ENCODE measurements around the gene SEMA7A.
A peak's percentile ranks its signal among the peaks of the same experiment; 100 is the strongest.

The SEMA7A gene

DNA sequence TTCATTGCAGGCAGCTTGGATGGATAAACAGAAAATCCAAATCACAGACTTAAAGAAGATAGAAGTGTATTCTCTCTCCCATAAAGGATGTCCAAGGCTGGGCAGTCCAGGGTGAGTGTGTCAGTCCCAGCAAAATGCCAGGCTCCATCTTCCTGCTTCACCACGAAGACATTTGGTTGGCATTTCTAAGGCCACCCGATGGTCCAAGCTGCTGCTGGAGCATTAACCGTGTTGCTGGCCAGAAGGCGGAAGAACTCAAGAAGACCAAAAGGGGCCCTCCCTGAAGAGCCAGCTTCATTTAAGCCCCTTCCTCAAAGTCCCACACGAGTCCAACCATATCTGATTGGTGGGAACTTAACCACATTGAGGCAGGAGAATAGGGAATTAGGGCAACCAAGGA lies 63.3 kb downstream of the SEMA7A start:
- H3K27me3 ChIP-seq (replicated peaks in 2 of 5; ENCODE audit: control insufficient read depth in 4 of 5, insufficient read depth in 5 of 5, low read length in 4 of 5), result peaks cover 0 to 18% (median 7%) of the 10 kb centered on the region in 5 experiments
- H3K27ac ChIP-seq (ENCODE audit: insufficient read depth in 1 of 2, low read depth in 1 of 2, low read length in 2 of 2, poor library complexity in 1 of 2, severe bottlenecking in 2 of 2), result no peak overlapping the region
- CTCF ChIA-PET, result interaction anchor here (1.2 to 22.0 kb wide), 4 partner anchors 9 to 399 kb away, joined by 5 to 671 read pairs (median 31); partner anchors contain the start of gene SEMA7A
- POLR2A ChIA-PET, result no interaction called here
- no peaks in the 10 kb centered on the region for H3K9me3 ChIP-seq (ENCODE audit: control extremely low read depth in 1 of 5, control insufficient read depth in 4 of 5, insufficient read depth in 2 of 5, low read depth in 1 of 5, low read length in 4 of 5)
- no peak overlapping the region for H3K4me3 ChIP-seq (ENCODE audit: control insufficient read depth in 1 of 7, extremely low read depth in 1 of 7, insufficient read depth in 4 of 7, low read depth in 2 of 7, low read length in 6 of 7)
- H3K4me1 ChIP-seq (ENCODE audit: control extremely low read depth in 1 of 4, control insufficient read depth in 4 of 4, insufficient read depth in 4 of 4, low read length in 3 of 4), result peaks cover 2 to 28% (median 26%) of the 10 kb centered on the region in 4 experiments
- H3K36me3 ChIP-seq (ENCODE audit: control insufficient read depth in 4 of 4, insufficient read depth in 4 of 4, low read length in 3 of 4), result no peaks in the 10 kb centered on the region
- no peak for DNase-seq
- WGBS (ENCODE audit: insufficient coverage), result 90% methylated on average over 4 of the region's 5 CpGs

DNA sequence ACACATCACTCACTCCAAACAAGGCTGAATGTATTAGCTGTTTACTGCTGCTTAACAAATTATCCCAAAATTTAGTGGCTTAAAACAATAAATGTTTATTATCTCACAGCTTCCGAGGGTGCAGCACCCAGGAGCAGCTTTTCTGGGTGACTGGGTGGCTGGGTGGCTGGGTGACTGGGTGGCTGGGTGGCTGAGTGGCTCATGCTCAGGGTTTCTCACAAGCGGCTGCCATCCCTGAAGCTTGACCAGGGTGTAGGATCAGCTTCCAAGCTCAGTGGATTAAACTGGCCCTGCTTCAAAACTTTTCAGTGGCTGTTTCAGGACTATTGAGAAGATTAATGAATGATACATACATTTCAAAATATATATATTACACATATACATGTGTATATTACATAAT lies 64.0 kb downstream of the SEMA7A start:
- no CpG with 5 or more reads among the region's 2 CpGs for WGBS (ENCODE audit: insufficient coverage)
- H3K27me3 ChIP-seq (replicated peaks in 2 of 5; ENCODE audit: control insufficient read depth in 4 of 5, insufficient read depth in 5 of 5, low read length in 4 of 5), result peaks cover 0 to 25% (median 11%) of the 10 kb centered on the region in 5 experiments
- POLR2A ChIA-PET, result no interaction called here

DNA sequence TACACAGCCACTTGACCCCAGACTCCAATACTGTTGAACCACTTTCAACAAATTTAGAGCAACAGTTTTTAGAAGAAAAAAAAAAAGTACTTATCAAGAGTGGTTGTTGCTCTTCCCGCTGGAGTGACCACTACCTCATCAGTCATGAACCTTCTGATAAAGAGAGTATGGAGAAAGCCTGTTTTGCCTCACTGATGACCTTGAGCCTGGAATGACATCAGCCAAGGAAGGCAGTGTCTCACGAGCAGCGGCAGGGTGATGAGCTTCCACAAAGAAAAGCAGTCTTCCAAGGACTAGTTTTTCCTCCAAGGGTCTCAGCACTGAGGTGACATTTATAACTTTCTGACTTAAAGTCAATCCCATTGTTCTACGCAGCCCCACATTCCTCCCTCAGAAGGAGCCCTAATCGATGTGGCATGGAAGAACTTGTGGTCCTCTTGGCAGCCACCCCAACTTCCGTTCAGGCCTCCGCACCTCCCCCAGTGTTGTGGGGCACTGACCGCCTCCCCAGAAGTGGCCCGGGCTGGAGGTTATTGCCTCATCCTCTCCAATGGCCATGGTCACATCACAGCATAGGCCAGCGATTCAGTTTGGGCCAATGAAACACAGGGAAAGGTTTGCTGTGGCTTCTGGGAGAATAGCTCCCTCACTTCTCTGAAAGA lies 64.5 kb downstream of the SEMA7A start:
- Histone ChIP-seq H3K4me3 (ENCODE audit: control insufficient read depth in 1 of 7, extremely low read depth in 1 of 7, insufficient read depth in 4 of 7, low read depth in 2 of 7, low read length in 6 of 7) (no peak overlapping the region), H3K27me3 (replicated peaks in 2 of 5; ENCODE audit: control insufficient read depth in 4 of 5, insufficient read depth in 5 of 5, low read length in 4 of 5) (peaks cover 0 to 29% (median 12%) of the 10 kb centered on the region in 5 experiments), H3K9me3 (ENCODE audit: control extremely low read depth in 1 of 5, control insufficient read depth in 4 of 5, insufficient read depth in 2 of 5, low read depth in 1 of 5, low read length in 4 of 5) (no peaks in the 10 kb centered on the region), H3K36me3 (ENCODE audit: control insufficient read depth in 4 of 4, insufficient read depth in 4 of 4, low read length in 3 of 4) (no peaks in the 10 kb centered on the region), H3K27ac (ENCODE audit: insufficient read depth in 1 of 2, low read depth in 1 of 2, low read length in 2 of 2, poor library complexity in 1 of 2, severe bottlenecking in 2 of 2) (no peak overlapping the region), H3K4me1 (ENCODE audit: control extremely low read depth in 1 of 4, control insufficient read depth in 4 of 4, insufficient read depth in 4 of 4, low read length in 3 of 4) (peaks cover 0 to 21% (median 18%) of the 10 kb centered on the region in 4 experiments)
- CTCF ChIA-PET, result interaction anchor here (0.9 to 22.0 kb wide), 4 partner anchors 10 to 400 kb away, joined by 4 to 671 read pairs (median 8); partner anchors contain the start of gene SEMA7A
- POLR2A ChIA-PET, result no interaction called here
- 80% methylated on average over 10 of the region's 10 CpGs for WGBS (ENCODE audit: insufficient coverage)
- DNase-seq, result no peak

More for the DNA sequence above, 64.0 kb downstream of the SEMA7A start:
- no peak for DNase-seq
- CTCF ChIA-PET, result interaction anchor here (0.9 to 22.0 kb wide), 4 partner anchors 10 to 399 kb away, joined by 4 to 671 read pairs (median 8); partner anchors contain the start of gene SEMA7A
- Histone ChIP-seq H3K36me3 (ENCODE audit: control insufficient read depth in 4 of 4, insufficient read depth in 4 of 4, low read length in 3 of 4) (no peaks in the 10 kb centered on the region), H3K9me3 (ENCODE audit: control extremely low read depth in 1 of 5, control insufficient read depth in 4 of 5, insufficient read depth in 2 of 5, low read depth in 1 of 5, low read length in 4 of 5) (no peaks in the 10 kb centered on the region), H3K27ac (ENCODE audit: insufficient read depth in 1 of 2, low read depth in 1 of 2, low read length in 2 of 2, poor library complexity in 1 of 2, severe bottlenecking in 2 of 2) (no peak overlapping the region), H3K4me1 (ENCODE audit: control extremely low read depth in 1 of 4, control insufficient read depth in 4 of 4, insufficient read depth in 4 of 4, low read length in 3 of 4) (peaks cover 0 to 26% (median 23%) of the 10 kb centered on the region in 4 experiments), H3K4me3 (ENCODE audit: control insufficient read depth in 1 of 7, extremely low read depth in 1 of 7, insufficient read depth in 4 of 7, low read depth in 2 of 7, low read length in 6 of 7) (no peak overlapping the region)

DNA sequence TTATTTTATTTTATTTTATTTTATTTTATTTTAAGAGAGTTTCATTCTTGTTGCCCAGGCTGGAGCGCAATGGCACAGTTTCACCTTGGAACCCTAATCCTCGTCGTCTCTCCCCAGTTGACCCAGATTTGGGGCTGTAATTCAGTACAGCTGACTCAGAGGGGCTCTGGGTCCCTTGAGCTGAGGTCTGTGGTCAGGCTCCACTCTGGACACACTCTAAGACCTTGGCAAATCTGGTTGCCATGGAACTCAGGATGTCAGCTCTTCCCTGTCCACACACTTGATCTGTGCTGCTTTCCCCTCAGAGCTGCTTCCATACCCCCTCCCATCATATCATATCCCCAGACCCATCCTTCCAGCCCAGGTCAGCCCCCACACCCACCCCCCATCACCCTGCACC lies 65.6 kb downstream of the SEMA7A start:
- ChIA-PET POLR2A (no interaction called here), CTCF (interaction anchor here (1.4 to 22.0 kb wide), 4 partner anchors 8 to 403 kb away, joined by 4 to 671 read pairs (median 8); partner anchors contain the start of gene SEMA7A)
- H3K9me3 ChIP-seq (ENCODE audit: control extremely low read depth in 1 of 5, control insufficient read depth in 4 of 5, insufficient read depth in 2 of 5, low read depth in 1 of 5, low read length in 4 of 5), result no peaks in the 10 kb centered on the region
- DNase-seq, result no peak
- peaks cover 0 to 29% (median 15%) of the 10 kb centered on the region in 5 experiments for H3K27me3 ChIP-seq (replicated peaks in 2 of 5; ENCODE audit: control insufficient read depth in 4 of 5, insufficient read depth in 5 of 5, low read length in 4 of 5)
- H3K27ac ChIP-seq (ENCODE audit: insufficient read depth in 1 of 2, low read depth in 1 of 2, low read length in 2 of 2, poor library complexity in 1 of 2, severe bottlenecking in 2 of 2), result no peak overlapping the region
- H3K4me3 ChIP-seq (ENCODE audit: control insufficient read depth in 1 of 7, extremely low read depth in 1 of 7, insufficient read depth in 4 of 7, low read depth in 2 of 7, low read length in 6 of 7), result no peak overlapping the region
- 100% methylated on average over 3 of the region's 3 CpGs for WGBS (ENCODE audit: insufficient coverage)
- no peaks in the 10 kb centered on the region for H3K36me3 ChIP-seq (ENCODE audit: control insufficient read depth in 4 of 4, insufficient read depth in 4 of 4, low read length in 3 of 4)
- peaks cover 0 to 12% (median 9%) of the 10 kb centered on the region in 4 experiments for H3K4me1 ChIP-seq (ENCODE audit: control extremely low read depth in 1 of 4, control insufficient read depth in 4 of 4, insufficient read depth in 4 of 4, low read length in 3 of 4)

DNA sequence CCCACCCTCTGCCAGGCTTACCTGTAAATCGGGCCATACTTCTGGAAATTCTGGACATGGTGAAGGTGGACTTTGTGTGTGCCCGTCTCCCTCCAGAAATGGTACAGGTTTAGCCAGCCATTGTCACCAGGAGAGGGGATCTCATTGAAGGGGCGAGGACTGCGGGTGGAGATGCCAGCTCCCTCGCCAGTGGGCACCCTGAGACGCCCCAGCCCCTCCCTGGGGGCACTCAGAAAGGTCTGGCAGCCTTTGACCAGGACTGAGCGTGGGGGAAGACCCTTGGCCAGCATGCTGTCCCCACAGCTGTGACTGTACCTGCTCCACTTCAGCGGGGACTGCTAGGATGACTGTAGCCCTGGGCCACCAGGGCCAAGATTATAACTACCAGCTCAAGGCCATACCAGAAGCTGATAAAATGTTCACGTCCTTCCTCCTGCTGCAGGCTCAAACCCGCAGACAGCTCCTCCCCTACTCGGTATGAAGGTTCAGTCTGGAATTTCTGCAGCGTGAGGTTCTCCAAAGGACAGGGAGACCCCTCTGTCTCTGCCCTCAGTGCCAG lies 66.4 kb downstream of the SEMA7A start, which contains the start of gene CYP11A1:
TSS of gene CYP11A1 (minus strand) at position 351 of the 559 bp plus-strand sequence. CDS start at position 290, 61 bp downstream.
- peaks cover 0 to 12% (median 9%) of the 10 kb centered on the region in 4 experiments for H3K4me1 ChIP-seq (ENCODE audit: control extremely low read depth in 1 of 4, control insufficient read depth in 4 of 4, insufficient read depth in 4 of 4, low read length in 3 of 4)
- H3K27ac ChIP-seq (ENCODE audit: insufficient read depth in 1 of 2, low read depth in 1 of 2, low read length in 2 of 2, poor library complexity in 1 of 2, severe bottlenecking in 2 of 2), result no peak within 1 kb of the TSS
- DNase-seq, result no peak
- ChIA-PET POLR2A (no interaction called here), CTCF (interaction anchor here (0.9 to 22.0 kb wide), 7 partner anchors 9 to 404 kb away, joined by 3 to 671 read pairs (median 4); partner anchors contain the start of gene SEMA7A)
- peaks cover 0 to 29% (median 15%) of the 10 kb centered on the region in 5 experiments for H3K27me3 ChIP-seq (replicated peaks in 2 of 5; ENCODE audit: control insufficient read depth in 4 of 5, insufficient read depth in 5 of 5, low read length in 4 of 5)
- no peaks in the 10 kb centered on the region for H3K9me3 ChIP-seq (ENCODE audit: control extremely low read depth in 1 of 5, control insufficient read depth in 4 of 5, insufficient read depth in 2 of 5, low read depth in 1 of 5, low read length in 4 of 5)
- WGBS (ENCODE audit: insufficient coverage), result 95% methylated on average over 10 of the region's 12 CpGs
- H3K4me3 ChIP-seq (ENCODE audit: control insufficient read depth in 1 of 7, extremely low read depth in 1 of 7, insufficient read depth in 4 of 7, low read depth in 2 of 7, low read length in 6 of 7), result no peak within 1 kb of the TSS
- H3K36me3 ChIP-seq (ENCODE audit: control insufficient read depth in 4 of 4, insufficient read depth in 4 of 4, low read length in 3 of 4), result no peaks in the 10 kb centered on the region

DNA sequence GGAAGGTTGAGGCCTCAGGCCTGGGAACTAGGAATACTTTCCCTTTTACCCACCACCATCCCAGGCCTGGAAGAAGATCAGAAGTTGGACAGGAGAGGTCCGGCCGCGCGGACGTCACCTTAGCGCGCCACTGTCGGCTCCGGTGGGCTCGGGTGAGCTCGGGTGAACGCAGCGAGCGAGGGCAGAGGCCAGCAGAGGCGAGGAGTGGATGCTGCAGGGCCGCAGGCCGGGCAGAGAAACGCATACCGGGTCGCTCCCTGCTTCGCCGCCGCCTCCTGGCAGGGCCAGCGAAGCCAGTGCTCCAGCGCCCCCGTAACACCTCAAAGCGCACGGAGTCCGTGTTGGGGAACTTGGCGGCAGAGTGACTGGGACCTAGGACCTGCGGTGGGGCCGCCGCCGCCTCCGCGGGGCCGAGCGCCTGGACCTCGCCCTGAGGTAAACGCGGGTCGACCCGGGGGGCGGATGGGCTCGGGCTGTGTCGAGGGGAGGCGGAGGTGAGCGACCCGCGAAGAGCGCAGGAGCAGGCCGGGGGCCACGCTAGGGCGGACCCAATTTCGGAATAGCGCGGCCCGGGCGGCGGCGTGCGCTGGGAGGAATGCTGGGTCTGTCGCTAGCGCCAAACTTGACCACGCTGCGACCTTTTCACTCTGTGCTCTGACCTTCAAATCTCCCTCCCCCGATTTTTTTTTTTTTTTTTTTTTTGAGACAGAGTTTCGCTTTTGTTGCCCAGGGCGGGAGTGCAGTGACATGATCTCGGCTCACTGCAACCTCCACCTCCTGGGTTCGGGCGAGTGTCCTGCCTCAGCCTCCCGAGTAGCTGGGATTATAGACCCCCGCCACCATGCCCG lies 67.9 kb downstream of the SEMA7A start:
- Histone ChIP-seq H3K36me3 (ENCODE audit: control insufficient read depth in 4 of 4, insufficient read depth in 4 of 4, low read length in 3 of 4) (no peaks in the 10 kb centered on the region), H3K4me1 (ENCODE audit: control extremely low read depth in 1 of 4, control insufficient read depth in 4 of 4, insufficient read depth in 4 of 4, low read length in 3 of 4) (peaks cover 0 to 12% (median 9%) of the 10 kb centered on the region in 4 experiments), H3K4me3 (ENCODE audit: control insufficient read depth in 1 of 7, extremely low read depth in 1 of 7, insufficient read depth in 4 of 7, low read depth in 2 of 7, low read length in 6 of 7) (peak overlapping the region; percentile 36 to 80 (median 68)), H3K27me3 (replicated peaks in 2 of 5; ENCODE audit: control insufficient read depth in 4 of 5, insufficient read depth in 5 of 5, low read length in 4 of 5) (peaks cover 0 to 29% (median 15%) of the 10 kb centered on the region in 5 experiments), H3K27ac (ENCODE audit: insufficient read depth in 1 of 2, low read depth in 1 of 2, low read length in 2 of 2, poor library complexity in 1 of 2, severe bottlenecking in 2 of 2) (no peak overlapping the region), H3K9me3 (ENCODE audit: control extremely low read depth in 1 of 5, control insufficient read depth in 4 of 5, insufficient read depth in 2 of 5, low read depth in 1 of 5, low read length in 4 of 5) (no peaks in the 10 kb centered on the region)
- DNase-seq, result peak; percentile 55 to 74 (median 61)
- ChIA-PET POLR2A (no interaction called here), CTCF (interaction anchor here (1.2 to 22.0 kb wide), 2 partner anchors 73 to 97 kb away, joined by 3 to 671 read pairs; partner anchors contain the start of gene SEMA7A)
- WGBS (ENCODE audit: insufficient coverage), result 2% methylated on average over 45 of the region's 75 CpGs
